Measurements from ENCODE around the gene ERBB4.

The ERBB4 gene

DNA sequence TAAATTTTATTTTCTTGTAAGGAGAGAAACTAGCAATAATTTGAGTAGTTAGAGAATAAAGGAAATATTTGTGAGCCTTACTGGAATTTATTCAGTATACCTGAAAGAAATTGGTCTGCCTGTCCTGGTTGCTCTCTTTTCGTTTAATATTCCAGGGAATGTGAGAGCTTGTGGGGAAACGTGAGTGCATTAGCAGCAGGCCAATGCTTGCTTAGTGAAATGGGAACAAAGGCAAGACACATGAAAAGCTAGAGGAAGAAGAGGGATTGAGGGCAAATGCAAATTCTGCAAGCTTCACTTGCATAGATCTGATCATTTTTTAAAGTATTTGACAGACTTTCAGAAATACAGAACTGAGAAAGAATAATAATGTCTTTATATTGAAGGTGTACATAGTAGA is 111.0 kb downstream of the ERBB4 start:
- DNase-seq, result no peak

DNA sequence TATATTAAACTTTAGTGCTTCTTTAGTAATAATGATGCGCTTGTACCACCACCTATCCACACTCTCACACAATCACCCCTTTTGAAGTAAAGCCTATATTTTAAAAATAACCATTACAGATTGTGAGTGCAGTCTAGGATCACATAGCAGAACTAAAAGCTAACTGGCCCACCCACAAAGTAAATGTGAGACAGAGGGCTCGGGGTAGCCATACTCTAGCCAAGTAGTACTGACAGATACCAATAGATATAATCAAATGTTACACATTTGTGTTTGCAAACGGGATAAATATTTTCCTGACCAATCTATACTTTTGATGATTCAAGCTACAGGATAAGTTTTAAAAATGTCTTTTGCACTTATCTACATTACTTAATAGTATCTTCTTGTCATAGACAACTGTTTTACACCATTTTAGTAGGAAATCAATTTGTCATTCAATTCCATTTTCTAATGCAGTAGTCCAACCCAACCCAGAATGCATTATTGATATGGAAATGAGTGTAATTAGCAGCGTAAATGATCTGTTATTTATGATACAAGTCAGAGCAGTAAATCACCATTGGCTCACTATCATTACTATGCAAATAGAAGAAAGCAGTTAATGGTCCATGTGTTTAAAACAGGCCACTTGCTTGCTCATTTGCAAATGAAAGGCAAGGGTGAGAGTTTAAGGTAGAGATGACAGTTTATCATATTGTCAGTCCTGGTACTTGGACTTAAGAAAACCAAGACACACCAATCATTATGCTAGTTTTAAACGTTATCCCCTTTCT is 111.8 kb downstream of the ERBB4 start:
- no peak for DNase-seq

DNA sequence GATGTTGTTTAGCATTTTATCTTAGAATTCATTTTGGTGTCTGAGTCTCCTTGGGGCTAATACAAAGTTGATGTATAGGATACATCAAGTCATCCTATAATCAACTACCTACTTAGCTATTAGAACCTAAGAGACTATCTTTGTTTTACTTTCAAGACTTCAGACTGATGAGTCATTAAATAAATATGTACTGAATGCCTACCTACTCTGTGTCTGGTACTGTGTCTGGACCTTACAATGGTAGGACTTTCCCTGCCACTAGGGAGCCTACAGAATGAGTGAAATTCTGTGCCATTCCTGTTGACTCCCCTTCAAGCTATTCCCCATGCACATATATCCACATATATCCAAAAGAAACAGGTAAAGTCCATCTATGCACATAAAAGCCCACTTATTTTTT is 114.5 kb downstream of the ERBB4 start:
- DNase-seq, result peak; percentile 1

DNA sequence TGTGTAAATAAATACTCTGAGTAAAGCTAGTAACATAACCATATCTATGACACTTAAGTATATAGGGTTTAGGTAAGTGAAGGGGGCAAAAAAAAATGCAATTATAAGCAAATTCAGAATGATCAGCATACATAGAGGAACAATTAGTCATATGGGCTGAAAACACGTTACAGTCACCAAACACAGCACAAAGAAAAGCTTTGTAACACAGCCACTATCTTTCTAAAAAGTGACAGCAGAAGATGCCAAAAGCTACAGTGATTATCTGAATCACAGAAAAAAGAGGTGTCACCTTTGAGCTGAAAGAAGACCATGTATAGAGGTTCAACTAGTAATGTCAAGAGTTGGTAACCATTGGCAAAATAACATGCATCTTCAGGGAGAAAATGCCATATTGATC is 115.5 kb downstream of the ERBB4 start:
- no peak for DNase-seq

DNA sequence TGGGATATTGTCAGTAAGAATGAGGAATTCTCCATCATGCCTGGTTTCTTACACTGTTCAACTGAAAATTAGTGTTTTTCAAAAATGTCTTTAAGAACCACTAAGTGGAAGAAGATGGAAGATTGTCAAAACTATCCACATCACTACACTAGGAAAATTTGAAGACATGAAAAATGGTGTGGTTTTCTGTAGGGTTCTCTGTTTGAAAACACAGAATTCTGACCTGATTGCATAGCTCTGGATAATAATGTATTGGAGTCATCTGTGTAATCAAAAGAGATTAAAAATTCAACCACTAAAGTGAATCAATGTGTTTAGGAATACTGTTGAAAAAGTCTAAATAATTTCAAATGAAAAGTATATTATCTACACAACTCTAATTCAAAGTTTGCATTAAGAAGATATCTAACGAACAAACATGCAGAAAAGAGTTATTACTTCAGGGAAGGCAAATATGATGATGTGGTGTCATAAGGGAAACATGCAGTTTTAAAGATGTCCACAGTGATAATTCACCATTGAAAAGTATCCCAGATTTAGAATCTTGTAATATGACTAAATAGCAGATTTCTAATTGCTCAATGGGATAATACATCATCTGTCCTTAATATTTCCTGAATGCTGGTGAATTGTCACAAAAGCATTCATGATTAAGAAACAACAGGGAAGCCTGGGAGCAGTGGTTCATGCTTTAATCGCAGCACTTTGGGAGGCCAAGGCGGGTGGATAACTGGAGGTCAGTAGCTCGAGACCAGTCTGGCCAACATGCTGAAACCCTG is 116.9 kb downstream of the ERBB4 start:
- peak; percentile 2 for DNase-seq

DNA sequence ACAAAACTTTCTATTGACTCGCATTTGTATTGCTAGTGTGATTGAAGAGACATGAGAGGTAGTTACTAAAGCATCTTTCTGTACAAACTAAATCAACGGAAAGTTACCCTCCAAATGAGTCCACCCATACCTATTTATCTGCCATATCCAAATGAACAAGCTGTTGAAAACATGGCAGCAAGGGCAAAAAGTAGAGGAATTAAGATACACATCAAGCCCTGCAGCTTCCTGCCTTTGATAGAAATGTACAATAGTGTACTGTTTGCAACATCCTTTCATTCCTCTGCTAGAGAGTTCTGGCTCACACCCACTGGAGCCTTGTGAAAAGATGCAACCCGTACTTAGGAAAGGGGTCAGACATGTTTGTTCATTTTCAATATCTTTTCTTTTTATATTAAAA is 122.5 kb downstream of the ERBB4 start:
- no peak for DNase-seq

DNA sequence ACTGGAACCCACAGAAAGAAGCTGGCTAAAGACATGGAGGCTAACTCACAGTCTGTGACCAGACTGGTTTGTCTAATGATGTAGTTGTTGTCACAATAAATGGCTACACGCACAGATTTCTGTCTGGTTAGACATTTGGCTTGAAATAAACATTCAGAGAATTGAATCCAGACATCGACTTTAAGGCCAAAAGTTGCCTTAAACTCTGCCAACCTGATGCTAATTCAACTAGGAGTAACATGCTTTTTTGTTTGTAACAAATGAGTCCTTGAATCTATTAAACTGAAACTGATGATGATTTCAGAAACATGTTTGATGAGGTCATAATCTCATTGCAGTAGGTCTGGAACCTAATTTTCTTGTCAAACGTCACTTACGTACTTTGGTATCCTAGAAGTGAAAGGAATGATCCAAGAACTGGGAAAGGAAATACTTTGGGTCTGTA is 123.8 kb downstream of the ERBB4 start:
- no peak for DNase-seq

DNA sequence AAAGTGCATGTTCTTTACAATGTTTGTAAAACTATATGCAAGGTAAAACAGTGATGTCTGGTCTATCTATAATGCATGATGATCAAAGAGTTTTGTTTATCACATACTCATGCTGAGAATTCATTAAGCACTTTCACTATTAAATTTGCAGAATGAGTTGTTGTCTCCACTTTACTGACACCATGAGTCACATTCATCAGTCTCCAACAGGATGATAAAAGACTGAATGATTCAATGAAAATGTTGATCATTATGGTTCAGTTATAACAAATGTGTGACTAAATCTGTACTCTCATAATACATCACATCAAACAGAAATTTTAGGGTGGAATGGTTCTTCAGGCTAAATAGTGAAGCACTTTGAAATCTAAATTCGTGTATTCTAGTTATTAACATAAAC is 129.0 kb downstream of the ERBB4 start:
- DNase-seq, result no peak

DNA sequence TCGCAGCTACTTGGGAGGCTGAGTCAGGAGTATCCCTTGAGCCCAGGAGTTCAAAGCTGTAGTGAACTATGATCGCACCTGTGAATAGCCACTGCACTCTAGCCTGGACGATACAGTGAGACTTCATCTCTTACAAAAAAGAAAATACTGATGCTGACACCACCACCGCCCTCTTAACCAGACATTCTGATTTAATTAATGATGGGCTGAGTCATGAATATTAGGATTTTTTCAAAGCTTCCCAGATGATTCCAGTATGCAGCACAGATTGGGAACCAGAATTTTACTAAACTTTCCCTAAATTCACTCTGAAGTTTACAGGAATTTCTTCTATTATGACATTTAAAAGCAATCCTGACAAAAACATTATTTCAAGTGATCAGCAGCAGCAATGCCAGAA is 130.1 kb downstream of the ERBB4 start:
- no peak for DNase-seq

DNA sequence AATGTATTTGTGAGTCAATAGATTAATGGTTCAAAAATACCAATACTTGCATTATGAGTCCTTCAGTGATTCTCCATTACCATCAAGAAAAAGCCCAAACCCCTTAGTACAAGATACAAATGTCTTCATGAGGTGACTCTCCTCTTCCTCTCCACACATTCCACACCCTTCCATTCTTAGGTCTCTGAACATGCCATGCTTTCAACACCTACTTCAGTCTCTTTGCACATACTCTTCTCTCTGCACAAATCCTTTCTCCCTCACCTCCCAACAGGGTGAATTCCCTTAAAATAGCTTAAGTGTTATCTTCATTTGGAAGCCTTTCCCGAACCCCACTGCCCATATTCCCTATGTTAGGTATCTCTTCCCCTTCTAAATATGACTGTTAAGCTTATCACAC is 131.9 kb downstream of the ERBB4 start:
- no peak for DNase-seq

DNA sequence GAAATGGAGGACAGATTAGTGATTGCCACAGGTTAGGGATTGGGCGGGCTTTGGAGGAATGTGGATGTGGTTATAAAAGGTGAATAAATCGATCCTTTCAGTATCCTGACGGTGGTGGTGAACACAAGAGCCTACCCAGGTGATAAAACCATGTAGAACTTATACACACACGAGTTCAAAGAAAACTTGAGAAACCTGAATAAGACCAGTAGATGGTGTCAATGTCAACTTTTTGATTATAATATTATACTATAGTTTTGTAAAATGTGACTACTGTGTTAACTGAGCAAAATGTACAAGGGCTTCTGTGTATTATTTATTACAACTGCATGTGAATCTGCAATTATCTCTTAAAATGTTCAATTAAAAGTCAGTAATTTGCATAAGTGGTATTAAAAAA is 136.3 kb downstream of the ERBB4 start:
- no peak for DNase-seq

DNA sequence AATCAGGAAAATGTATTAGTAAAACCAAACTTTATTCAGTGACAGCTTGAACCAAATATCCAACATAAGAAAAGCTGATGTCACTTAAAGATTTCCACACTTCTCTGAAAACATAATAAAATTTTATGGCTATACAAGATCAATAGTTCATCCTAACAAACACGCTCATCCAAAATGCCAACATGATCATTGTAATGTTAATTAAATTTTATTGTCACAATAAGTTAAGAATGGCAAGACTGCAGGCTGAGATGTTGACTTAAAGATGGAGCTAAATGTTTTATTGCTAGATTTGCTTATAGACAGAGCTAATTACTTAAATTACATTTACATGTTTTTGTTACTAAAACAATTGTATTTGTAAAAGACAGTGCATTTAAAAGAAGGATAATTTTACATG is 140.3 kb downstream of the ERBB4 start:
- DNase-seq, result no peak

DNA sequence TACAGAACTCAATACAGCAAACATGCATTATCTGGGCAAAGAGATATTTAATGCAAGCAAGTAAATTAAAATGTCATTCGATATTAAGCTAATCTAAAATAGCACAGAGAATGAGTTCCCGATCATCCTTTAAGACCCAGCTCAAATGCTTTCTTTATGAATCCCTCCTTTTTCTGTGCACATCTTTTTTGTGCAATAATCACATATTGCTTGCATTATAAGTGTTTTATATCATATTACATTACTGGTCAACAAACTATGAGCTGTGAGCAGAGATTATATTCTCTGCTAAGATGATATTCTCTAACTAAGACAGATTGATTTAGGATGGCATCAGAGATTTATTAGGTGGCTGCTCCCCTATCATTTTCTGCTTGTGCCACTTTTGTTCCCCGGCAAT is 146.1 kb downstream of the ERBB4 start:
- no peak for DNase-seq

DNA sequence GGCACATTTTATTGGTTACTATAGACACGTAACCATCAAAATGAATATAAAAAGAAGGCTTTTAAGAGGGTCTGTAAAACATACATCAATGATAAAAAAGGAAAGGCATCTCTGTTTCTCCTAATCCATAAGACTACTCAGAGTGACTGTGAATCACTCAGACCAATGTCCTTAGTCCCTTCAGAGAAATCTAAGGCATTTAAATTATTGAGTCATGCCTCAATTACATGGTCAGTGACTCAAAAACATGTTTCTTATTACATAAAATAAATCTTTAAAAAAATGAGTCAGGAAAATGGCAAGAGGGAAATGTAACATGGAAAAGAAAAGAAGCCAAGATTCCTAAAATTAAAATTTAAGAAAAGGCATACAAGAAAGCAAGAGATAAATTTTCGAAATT is 146.6 kb downstream of the ERBB4 start:
- peak; percentile 59 for DNase-seq

DNA sequence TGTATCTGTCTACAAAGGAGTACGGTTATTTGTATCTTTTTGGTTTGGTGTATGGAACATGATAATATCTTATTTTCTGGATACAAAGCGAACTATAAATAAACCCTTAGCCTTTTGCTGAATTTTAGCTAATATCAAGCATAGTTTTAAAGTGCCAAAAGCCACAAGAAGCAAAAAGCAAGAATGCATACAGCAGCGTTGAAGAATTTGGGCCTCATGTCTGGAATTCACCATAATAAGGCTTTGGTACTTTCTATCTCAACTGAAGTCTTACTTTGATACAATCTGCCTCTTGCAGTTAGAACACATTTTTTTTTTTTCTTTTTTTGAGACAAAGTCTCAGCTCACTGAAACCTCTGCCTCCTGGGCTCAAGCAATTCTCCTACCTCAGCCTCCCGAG is 151.5 kb downstream of the ERBB4 start:
- DNase-seq, result peak; percentile 2

DNA sequence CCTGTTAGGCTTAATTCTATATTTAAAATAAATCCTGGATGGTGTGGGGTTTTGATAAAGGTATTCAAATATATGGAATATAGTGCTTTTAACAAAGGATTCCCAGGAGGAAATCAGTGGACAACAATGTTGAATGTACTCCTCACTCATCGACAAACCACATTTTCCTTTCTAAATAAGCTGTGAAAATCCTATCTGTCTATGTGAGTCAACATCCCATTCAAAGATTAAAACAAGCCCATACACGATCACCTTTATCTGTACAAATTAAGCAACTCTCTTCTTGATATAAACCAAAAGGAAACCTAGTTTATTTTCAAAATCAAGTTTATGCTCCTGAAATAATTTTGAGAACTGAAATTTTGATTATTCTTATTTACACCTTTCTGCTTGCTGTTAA is 153.4 kb downstream of the ERBB4 start:
- no peak for DNase-seq

DNA sequence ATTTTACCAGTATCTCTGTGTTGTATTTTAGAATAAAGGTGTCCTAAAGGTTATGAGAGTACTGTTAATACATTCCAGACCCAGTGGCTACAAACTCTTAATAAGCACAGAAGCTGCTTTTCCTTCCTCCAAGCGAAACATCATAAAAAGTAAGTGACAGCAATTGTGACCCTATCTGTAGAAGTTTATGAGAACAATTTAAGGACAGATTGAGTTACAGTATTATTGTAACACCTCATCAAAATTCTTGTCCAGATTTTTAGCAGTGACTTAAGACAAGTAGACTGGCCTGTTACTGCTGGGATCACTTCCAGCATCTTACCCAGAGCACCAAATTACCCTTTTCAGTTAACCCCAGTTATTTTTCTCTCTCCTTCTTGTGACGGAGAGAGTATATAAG is 154.6 kb downstream of the ERBB4 start:
- no peak for DNase-seq

DNA sequence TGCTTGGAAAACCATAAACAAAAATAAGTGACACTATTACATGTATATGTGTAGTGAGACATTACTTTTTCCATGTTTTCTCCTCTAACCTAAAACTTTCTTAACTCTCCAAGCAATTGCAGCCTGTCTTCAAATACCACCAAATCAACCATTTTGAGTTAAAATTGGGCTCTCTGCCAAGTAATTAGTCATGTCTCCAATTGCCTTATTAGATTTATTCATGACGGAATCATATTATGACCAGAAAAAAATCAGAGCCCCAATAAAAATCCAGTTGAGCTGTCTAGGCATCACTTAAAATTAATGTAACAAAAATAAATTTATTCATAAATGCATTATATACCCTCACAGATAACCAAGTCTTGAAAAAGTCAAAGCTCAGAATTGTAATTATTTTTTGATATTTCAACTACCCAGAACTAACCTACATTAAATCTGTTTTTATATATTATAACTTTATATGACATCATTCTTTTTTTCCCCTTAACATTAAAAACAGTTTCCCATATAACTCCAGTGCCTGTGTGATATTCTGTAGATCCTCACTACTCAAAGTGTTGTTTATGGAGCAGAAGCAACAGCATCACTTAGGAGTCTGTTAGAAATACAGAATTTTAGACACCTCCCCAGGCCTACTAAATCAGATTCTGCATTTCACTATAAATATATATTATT is 157.0 kb downstream of the ERBB4 start:
- peak; percentile 1 for DNase-seq

DNA sequence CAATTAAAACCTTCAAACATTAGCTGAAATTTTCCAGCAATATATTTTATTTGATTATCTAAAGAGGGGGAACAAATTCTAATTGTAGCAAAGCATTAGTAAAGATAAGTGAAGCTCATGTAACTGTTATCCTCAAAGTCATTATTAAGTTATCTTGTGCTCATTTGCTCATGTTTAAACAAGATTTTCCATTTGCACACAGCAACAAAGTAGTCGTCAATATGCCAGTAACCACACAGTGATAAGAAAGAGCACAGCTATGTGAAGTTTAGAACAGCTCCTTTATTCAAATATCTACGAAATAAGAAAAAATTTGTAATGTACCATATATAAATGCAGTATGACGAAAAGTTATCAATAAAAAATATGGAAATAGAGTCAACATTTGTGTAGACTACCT is 159.5 kb downstream of the ERBB4 start:
- no peak for DNase-seq

DNA sequence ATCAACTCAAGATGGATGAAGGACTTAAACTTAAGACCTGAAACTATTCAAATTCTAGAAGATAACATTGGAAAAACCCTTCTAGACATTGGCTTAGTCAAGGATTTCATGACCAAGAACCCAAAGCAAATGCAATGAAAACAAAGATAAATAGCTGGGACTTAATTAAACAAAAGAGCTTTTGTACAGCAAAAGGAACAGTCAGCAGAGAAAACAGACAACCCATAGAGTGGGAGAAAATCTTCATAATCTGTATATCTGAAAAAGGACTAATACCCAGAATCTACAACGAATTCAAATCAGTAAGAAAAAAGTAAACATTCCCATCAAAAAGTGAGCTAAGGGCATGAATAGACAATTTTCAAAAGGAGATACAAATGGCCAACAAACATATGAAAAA is 171.2 kb downstream of the ERBB4 start:
- DNase-seq, result no peak

DNA sequence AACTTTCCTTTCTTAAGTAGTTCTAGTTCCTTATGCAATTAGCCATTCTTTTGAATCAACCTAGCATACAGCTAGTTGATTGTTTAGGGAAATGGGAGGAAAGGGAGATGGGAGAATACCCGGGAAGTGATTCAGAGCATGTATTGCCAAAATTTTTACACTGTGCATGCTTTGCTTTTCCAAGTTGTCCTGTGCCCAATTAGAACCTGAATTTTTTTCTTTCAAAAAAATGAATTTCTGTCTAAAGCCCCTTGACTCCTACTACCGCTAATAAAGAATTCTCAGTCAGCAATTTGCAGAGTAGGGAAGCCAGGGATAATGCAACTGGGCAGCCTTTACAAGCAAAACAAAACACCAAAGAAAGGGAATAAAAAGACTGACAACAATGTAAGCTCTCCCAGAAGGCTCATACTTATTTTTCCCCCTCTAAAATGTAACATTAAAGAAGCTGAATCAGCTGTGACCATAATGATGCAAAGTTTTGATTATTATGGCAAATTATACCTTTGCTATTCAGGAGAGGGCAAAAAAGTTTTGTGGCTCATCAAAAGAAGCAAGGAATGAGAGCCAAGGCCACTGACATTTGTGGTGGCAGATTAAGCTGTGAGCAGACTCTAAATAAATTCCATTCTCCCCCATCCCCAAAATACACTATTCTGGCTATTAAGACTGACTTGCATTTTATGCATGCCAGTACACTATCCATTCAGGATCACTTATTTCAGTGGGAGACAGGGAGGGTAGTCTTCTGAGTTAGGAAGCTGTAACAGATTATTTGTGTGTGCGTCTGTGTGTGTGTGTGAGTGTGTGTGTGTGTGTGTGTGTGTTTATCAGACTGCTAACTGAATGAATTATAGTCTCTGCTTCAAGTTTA is 174.3 kb downstream of the ERBB4 start:
- DNase-seq, result no peak

DNA sequence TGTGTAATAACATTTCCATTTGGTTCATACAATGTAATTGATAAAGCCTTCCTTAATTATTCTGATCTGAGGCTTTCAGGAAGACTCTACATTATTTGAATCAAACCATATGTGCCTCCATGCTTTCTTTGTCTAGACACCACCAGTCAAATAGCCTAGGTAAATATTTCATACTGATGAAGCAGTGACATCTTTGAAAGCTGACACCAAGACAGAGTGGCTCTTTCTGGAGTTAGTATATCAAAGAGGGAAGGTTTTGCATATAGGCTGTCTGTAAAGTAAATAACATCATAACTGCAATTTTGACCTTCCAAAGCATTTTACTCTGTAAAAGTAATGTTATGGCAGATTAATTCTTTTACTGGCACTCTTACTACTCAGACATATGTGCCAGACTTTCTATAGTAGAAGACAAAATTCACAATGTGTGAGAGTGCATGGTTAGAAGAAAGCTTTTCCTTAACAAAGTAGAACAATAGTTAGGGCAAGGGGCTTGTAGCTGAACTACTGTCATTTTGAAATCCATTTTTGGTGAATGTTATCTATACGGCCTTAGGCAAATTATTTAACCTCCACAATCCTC is 177.3 kb downstream of the ERBB4 start:
- DNase-seq, result no peak

All from fibroblast of skin of back (primary cell).